GM19467 (cell line): ENCODE data around the gene GTF2H4.
"Not testable (repeated sequence)": the region's sequence is repeated elsewhere in the genome, so short reads cannot be mapped to it uniquely, and the experiment has no call there.

ENCODE experiments used
- ATAC-seq: cut with Tn5 transposase; IDR thresholded peaks from one replicate; pipeline ENCODE4 v1.9.1; 2021; ENCODE audit warnings: mild to moderate bottlenecking, moderate library complexity; ENCODE audit not compliant: unreplicated experiment

GTF2H4 gene

DNA sequence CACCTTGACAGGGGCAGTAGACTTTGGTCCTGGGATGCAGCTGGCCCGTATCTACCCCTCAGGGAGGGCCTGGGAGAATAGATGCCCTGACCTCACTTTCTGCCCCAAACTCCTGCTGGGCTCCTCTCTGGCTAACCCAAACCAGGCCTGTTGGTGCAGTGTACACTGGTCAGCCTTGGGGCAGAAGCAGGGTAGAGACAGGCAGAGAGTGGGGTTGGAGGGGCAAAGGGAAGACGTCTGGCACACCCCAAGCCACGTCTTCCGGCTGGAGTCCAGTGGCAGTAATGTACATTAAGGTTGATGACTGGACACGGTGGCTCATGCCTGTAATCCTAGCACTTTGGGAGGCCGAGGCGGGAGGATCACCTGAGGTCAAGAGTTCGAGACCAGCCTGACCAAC, 14.3 kb upstream of the GTF2H4 start:
- ATAC-seq = no peak

- no peak for ATAC-seq
Observed at GRCh38 chr6:30894381-30894780, 13.6 kb upstream of the GTF2H4 start.

DNA sequence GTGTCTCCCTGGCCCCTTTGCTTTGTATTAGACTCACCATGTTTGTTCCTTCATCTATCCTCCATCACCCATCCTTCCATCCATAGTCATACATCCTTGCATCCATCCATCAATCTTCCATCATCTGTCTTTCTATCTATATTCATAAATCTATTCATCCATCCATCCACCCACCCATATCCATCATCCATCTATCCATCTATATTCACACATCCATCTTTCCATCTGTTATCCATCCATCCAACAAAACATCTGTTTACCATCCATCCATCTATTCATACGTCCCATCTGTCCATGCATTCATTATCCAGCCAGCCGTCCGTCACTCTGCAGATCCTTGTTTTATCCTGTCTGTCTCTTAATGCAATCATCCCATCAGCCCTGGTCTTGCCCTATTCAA, 13.1 kb upstream of the GTF2H4 start:
- ATAC-seq = no peak

DNA sequence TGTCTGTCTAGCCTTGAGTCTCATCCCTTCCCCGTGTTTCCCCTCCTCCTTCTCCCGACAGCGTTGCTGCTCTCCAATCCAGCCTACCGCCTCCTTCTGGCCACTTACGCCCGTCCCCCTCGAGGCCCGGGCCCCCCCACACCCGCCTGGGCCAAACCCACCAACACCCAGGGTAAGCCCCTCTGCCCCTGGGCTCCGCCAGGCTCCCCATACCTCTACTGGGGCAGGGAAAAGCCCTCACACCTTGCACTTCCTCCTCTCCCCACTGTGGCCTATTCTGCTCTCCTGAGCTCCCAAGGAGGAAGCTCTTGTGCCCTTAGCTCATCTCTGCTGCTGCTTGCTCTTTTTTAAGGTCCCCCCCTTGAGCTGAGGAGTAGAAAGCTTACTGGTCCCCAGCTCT, 12.7 kb upstream of the GTF2H4 start:
- no peak for ATAC-seq

- ATAC-seq = no peak
Observed at GRCh38 chr6:30896541-30896940, 11.5 kb upstream of the GTF2H4 start.

- no peak for ATAC-seq
Observed at GRCh38 chr6:30897882-30898281, 10.1 kb upstream of the GTF2H4 start.

DNA sequence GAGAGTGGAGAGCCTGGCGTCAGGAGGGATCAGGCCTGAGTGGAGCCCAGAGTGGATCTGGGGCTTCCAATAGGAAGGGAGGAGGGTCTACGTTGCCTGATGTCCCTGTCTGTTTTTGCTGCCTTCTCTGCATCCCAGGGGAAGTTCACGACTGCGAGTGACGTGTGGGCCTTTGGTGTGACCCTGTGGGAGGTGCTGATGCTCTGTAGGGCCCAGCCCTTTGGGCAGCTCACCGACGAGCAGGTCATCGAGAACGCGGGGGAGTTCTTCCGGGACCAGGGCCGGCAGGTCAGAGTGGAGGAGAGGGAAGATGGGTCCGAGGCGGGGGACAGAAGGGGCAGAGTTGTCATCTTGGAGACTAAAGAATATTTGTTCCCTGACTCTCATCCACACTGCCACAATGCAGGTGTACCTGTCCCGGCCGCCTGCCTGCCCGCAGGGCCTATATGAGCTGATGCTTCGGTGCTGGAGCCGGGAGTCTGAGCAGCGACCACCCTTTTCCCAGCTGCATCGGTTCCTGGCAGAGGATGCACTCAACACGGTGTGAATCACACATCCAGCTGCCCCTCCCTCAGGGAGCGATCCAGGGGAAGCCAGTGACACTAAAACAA, 9.2 kb upstream of the GTF2H4 start:
- ATAC-seq = no peak

GRCh38 chr6:30900863-30901417, 7.1 kb upstream of the GTF2H4 start:
- no peak for ATAC-seq

- no peak for ATAC-seq
Observed at GRCh38 chr6:30901436-30901835, 6.6 kb upstream of the GTF2H4 start.

DNA sequence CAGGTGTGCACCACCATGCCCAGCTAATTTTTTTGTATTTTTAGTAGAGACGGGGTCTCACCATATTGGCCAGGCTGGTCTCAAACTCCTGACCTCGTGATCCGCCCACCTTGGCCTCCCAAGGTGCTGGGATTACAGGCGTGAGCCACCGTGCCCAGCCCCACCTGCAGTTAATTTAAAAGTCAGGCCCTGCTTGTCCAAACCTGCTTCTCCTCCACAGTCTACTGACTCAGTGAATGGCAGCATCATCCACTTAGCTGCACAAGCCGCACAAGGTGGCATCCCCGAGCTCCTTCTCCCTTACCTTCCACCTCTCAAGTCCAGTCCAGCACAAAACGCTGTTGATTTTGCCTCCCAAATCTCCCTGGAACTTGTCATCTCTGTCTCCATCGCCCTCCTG, 5.8 kb upstream of the GTF2H4 start:
- ATAC-seq = not testable (repeated sequence)

DNA sequence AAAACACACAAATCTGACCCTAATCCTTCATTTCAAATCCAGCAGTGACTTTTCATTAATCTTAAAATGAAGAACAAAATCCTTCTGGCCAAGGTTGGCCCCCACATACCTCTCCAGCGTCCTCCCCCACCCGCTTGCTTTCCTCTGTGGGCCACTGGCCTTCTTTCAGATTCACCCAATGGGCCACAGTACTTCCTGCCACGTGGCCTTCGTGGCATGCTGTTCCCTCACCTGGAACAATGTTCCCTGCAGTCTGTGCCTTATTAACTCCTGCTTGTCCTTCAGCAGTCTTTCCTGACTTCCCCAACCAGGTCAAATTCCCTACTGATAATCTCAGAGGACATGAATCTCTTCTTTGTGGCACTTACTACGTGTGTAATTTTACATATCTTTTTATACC, 5.3 kb upstream of the GTF2H4 start:
- no peak for ATAC-seq

DNA sequence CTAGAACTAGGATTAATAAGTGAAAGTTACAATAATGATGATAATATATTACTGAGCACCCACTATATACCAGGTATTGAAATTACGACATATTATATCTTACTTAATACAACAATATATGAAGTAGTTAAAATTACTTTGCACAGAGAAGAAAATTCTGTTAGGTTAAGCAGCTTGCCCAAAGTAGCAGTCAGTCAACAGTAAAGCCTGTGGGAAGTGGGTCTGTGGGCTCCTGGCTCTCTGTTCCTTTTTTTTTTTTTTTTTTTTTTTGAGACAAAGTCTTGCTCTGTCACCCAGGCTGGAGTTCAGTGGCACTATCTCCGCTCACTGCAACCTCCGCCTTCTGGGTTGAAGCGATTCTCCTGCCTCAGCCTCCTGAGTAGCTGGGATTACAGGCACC, 4.8 kb upstream of the GTF2H4 start:
- no peak for ATAC-seq

GRCh38 chr6:30907290-30907757, 683 bp upstream of the GTF2H4 start:
- not testable (repeated sequence) for ATAC-seq

DNA sequence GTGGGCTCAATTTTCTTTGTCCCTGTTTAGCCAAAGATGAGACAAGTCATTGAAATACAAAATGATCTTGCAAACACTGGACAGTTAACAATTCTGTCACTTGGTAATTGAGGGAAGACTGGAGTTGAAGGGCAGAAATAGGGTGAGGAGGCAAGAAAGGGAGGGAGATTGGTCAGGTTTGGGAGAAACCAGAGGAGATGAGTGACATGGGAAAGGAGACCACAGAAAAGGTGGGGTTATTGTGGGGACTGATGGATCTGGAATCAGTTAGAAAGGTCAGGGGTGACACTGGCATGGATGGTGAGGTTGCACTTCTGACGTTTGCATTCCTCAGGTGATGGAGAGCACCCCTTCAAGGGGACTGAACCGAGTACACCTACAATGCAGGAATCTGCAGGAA, 693 bp downstream of the GTF2H4 start:
- ATAC-seq = no peak

GRCh38 chr6:30910473-30910872, 2.5 kb downstream of the GTF2H4 start:
- ATAC-seq = not testable (repeated sequence)

DNA sequence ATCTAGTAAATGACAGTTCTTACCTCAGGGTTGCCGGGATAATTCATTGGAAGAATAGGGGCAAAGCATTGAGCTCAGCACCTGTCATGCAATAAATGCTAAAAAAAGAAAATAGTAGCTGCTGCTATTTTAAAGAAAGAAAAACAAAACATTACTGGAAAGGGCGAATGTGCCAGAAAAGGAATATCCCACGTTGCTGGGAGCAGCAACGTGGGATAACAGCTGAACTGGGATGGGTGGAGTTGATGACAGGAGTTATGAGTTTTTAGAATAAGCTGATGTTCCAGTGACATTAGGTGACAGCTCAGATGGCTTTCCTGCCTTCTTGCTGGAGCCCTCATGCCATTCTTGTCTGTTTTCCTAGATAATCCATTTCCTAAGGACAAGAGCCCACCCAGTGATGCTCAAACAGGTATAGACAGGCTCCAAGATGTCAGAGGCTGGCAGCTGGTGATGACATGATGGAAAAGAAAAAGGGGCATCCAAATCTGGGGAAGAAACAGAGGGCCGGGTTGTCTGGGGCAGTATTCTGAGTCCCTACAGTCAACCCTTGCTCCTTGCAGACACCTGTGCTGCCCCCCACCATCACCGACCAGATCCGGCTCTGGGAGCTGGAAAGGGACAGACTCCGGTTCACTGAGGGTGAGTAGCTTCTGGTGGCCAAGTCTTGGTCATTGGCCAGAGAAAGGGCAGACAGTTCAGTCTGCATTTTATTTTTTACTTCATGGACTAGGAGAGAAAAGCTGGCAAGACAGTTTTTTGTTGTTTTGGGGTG, 4.9 kb downstream of the GTF2H4 start:
- no peak for ATAC-seq

DNA sequence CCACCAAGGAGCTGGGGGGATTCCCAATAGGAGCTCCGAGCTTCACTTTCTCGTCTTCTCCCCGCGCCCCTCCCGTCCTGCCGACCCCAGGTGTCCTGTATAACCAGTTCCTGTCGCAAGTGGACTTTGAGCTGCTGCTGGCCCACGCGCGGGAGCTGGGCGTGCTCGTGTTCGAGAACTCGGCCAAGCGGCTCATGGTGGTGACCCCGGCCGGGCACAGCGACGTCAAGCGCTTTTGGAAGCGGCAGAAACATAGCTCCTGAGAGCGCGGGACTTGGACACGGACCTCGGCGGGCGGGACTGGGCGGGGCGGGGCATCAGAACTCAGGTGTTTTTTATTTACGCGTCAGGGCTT, 5.7 kb downstream of the GTF2H4 start:
- peak; percentile 29 for ATAC-seq

DNA sequence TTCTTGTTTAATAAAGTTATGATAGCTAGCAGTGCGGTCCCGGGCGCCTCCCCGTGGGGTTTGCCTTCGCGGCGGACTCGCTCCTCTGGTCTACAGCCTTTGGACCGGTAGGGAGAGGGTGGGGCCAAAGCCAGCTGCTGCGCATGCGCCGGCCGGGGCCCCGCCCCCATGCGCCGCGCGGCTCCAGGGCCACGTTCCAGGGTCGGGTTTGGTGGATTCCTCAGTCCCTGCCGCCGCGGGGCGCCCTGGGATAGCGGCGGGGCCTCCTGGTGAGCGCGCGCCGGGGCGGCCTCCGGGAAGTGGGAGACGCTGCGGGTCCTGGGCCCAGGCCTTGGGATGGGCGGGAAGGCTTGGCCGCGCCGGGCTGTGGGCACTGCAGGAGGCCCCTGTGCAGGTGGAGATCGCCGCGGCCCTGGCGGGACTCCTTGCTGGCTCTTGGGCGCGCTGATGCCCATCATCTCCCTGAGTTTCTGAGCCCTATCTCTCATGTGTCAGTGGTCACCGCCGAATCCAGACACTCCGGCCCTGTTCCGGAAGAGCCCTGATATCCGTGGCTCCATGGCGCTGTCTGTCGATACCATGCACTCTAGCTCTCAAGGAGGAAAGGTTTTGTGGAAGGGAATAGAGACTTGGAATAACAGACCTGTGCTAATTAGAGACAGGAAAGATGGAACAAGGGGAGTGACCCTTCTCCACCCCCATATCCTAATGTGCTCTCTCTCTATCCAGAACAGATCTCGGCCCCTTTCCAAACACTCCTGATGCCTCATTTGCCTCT, 6.3 kb downstream of the GTF2H4 start, which contains the start of gene VARS2:
Gene VARS2 (plus strand): TSS at position 163 of the 778 bp plus-strand sequence. CDS start 599 bp downstream, at position 762.
- ATAC-seq = peak; percentile 90

GRCh38 chr6:30914854-30915590, 7.0 kb downstream of the GTF2H4 start:
- no peak for ATAC-seq

DNA sequence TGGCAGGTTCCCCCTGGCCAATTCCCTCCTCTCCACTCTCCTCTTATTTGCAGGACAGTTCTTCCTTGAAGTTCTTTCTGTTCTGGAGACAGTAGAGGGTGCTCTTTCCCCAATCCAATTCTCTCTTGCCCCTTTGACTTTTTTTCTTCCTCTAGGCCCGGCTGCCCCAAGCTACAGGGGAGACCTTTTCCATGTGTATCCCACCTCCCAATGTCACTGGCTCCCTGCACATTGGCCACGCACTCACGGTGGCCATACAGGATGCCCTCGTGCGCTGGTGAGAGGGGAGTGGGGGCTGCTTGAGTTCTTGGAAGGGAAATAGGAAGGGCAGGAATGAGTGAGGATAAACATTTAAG, 7.6 kb downstream of the GTF2H4 start:
- ATAC-seq = no peak

- ATAC-seq = no peak
Observed at GRCh38 chr6:30917041-30917440, 9.0 kb downstream of the GTF2H4 start.
